Fibroblast of mammary gland (primary cell): ENCODE data around the gene LHB.

ENCODE experiments used
- DNase-seq: peaks from one replicate; pipeline ENCODE4 v3.0.0-alpha.2; 2010; ENCODE audit warnings: low read depth
- H3K4me3 ChIP-seq: 2 replicates; pipeline ENCODE4 v1.5.1; 2011; ENCODE audit warnings: low read depth, mild to moderate bottlenecking, low read length, moderate library complexity; ENCODE audit not compliant: control insufficient read depth
- TF ChIP-seq, protein P1 (sequence below): conservative IDR thresholded peaks from 2 replicates; pipeline ENCODE4 v1.5.1; 2011; ENCODE audit warnings: low read depth, low read length, inconsistent platforms; ENCODE audit not compliant: control insufficient read depth, insufficient read depth

The LHB gene

DNA sequence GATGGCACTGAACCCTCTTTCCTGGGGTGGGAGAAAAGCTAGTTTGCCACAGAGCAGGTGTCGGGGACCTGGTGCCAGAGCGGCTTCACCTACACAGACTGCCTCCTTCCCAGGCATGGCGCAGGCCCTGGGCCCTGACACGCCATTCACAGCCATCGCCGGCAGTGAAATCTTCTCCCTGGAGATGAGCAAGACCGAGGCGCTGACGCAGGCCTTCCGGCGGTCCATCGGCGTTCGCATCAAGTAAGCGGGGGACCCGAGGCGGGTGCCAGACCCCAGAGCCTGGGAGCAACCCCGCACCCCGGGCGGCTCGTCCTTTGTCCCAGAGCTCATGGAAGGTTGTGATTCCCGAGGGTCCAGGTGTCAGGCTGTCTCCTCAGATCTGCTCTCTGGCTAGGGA lies 10.0 kb downstream of the LHB start:
- no peak overlapping the region for H3K4me3 ChIP-seq
- DNase-seq = no peak
- TF ChIP-seq, protein P1, sequence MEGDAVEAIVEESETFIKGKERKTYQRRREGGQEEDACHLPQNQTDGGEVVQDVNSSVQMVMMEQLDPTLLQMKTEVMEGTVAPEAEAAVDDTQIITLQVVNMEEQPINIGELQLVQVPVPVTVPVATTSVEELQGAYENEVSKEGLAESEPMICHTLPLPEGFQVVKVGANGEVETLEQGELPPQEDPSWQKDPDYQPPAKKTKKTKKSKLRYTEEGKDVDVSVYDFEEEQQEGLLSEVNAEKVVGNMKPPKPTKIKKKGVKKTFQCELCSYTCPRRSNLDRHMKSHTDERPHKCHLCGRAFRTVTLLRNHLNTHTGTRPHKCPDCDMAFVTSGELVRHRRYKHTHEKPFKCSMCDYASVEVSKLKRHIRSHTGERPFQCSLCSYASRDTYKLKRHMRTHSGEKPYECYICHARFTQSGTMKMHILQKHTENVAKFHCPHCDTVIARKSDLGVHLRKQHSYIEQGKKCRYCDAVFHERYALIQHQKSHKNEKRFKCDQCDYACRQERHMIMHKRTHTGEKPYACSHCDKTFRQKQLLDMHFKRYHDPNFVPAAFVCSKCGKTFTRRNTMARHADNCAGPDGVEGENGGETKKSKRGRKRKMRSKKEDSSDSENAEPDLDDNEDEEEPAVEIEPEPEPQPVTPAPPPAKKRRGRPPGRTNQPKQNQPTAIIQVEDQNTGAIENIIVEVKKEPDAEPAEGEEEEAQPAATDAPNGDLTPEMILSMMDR = no peak

DNA sequence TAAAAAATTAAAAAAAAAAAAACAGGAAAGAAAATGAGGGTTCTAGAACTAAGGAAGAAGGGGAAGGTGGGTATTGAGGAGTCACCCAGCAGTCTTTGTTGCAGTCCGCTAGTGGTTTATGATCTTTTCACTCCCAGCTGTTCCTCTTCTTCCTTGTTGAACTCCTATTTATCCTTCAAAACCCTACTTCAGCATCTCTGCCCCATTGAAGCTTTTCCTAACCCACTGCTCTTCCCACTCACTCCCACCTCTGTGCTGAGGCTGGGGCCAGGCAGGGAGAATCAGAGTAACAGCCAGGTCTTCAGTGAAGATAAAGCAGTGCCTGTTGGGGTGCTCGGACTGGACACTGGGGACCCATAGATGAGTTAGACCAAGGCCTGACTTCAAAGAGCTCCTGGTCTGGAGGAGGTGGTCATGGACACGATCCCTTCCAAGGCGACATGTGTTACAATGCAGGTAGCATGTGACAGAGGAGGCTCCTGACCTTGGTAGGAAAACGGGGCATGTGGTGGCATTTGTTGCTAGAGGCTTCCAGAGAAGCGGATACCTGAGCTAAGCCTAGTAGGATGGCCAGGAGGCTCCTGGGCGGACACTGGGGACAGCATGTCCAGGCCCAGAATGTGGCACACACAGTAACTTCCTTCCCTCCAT lies 11.8 kb downstream of the LHB start:
- DNase-seq = no peak
- TF ChIP-seq, protein P1 = no peak

DNA sequence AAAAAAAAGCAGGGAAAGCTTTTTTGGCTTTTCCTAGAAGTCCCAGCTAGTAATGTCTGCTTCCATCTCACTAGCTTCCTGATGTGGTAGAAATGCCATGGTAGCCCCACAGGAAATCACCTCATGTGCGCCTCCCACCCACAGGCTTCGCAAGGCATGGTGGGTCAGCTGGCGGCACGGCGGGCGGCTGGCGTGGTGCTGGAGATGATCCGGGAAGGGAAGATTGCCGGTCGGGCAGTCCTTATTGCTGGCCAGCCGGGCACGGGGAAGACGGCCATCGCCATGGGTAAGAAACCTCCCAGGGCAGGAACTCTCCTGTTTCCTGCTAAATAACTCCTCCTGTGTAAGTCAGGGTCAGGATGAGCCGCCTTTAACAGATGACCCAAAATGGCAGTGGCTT lies 12.8 kb downstream of the LHB start:
- no peak overlapping the region for H3K4me3 ChIP-seq
- TF ChIP-seq, protein P1 = no peak
- no peak for DNase-seq

More for the DNA sequence above, 11.8 kb downstream of the LHB start:
- H3K4me3 ChIP-seq = no peak overlapping the region

DNA sequence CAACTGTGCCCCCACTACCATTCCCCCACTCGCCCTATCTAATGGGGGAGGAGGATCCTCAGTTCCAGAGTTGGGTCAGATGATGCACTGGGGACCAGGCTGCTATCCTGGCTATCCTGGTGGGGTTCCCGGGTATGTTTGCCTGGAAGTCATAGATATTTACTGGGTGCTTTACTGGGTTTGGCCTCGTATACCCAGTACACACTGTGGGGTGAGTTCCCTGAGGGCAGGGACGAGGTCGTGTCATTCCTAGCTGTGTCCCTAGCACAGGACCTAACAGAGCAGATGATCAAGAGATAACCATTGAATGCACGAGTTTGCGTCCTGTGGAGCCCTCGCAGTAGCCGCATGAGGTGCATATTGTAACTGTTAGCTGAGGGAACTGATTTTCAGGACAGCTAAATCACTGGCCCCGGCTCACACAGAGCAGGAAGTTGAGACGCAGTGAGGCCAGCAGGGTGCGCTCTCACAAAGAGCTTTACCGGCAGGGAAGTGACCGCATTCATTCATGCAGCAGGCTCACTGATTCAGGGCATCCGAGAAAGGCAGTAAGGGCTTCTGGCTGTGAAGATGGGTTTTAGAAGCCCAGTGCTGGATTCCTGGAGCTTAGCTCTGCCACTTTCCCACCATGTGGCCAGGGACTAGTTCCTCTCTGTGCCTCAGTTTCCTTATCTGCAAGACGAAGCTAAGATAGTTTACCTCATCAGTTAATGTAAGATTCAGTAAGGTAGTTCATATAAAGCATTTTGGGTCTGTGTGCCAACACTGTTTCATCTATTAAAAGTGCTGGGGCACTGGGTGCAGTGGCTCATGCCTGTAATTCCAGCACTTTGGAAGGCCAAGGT lies 17.2 kb downstream of the LHB start:
- TF ChIP-seq, protein P1 = peak; percentile 78
- no peak overlapping the region for H3K4me3 ChIP-seq
- peak; percentile 73 for DNase-seq

DNA sequence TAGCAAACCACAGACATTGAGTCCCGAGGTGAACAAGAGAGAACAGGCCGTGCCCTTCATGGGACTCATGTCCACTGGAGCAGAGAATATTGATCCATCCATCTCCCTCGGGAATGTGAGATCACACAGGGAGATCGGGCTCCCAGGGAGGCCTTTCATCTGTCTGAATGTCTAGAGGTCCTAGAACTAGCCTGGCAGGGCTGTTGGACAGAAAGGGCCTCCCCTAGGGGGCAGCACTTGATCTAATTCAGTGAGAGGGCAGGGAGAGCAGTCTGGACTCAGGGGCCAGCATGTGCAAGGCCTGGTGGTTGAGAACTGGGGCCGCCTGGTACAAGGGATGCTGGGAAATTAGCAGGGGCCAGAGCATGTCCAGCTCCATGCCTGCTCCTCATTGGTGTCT lies 18.9 kb downstream of the LHB start:
- H3K4me3 ChIP-seq = no peak overlapping the region
- peak; percentile 67 for DNase-seq
- TF ChIP-seq, protein P1 = peak; percentile 57

DNA sequence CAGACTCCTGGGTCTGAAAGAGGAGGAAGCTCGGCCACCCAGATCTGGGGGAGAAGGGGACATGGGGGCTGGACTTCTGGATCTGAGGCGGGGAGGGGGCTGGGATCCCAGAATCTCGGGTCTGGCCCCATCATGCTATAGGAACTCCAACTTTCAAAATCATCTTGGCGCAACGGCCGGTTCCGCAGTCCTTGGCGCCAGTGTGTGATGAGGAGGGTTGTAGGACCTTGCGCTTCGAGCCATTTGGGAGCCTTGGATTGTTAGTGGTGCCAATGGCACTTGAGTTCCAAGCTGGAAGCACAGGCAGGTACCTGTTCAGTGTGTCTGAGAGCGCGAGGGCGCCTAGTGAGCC lies 22.9 kb downstream of the LHB start:
- no peak for DNase-seq
- TF ChIP-seq, protein P1 = no peak
- peak overlapping the region; percentile 95 for H3K4me3 ChIP-seq
